Stimulated activated CD8-positive, alpha-beta memory T cell treated with anti-CD3 and anti-CD28 coated beads, Interleukin-7, amount 100 ng/mL, for 1 hour (primary cell): ENCODE data around the gene TXLNA.
"Not testable (repeated sequence)": the region's sequence is repeated elsewhere in the genome, so short reads cannot be mapped to it uniquely, and the experiment has no call there.

Experiments
- DNase-seq, 2 donors: peaks; one replicate each; pipeline ENCODE4 v3.0.0-alpha.2; 2020; ENCODE audit warnings: low read depth in 2 of 2

TXLNA gene

DNA sequence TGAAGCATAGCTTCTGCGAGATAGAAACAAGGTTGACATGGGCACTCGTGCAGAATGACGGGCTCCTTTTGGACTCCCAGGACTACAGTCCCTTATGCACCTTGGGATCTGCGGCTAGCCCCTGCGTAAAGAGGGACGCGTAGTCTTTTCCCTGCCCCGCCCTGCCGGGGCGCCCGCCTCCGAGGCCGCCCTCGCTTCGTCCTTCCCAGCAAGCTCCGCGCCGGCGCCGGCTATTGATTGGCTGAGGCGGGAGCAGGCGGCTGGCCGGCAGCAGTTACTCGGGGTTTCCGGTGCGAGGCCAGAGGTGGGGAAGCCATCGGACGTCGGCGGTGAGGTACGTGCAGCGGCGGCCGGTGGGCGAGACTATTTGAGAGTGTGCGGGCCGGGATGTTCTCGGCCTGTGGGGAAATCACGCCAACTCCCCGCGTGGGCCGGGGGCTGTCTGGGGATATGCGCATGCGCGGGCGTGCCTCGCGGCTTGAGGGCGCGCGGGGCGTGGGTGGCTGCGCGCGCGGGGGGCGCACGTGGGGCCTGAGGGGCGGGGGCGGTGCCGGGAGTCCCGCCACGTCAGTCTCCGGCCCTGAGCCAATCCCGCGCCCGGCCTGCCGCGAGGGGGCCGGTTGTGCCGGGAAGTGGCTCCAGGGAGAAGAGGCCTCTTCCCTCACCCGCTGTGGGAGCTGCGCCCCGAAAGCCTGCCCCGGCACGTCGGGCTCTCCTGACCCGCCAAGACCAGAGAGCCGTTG is at the start of gene TXLNA:
Gene TXLNA, plus strand, starts transcription at position 233 of the 743 bp plus-strand sequence. CDS start 671 bp downstream, outside the sequence.
- DNase-seq = peak; percentile 73 to 74

DNA sequence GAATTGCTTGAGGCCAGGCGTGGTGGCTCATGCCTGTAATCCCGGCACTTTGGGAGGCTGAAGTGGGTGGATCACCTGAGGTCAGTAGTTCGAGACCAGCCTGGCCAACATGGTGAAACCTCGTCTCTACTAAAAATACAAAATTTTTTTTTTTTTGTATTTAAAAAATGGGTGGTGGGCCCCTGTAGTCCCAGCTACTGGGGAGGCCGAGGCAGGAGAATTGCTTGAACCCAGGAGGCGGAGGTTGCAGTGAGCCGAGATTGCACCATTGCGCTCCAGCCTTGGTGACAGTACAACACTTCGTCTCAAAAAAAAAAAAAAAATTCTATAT is 45.6 kb upstream of the TXLNA start:
- DNase-seq = not testable (repeated sequence)

GRCh38 chr1:32137111-32137510 is 42.4 kb upstream of the TXLNA start:
- no peak for DNase-seq

GRCh38 chr1:32138965-32139364 is 40.5 kb upstream of the TXLNA start:
- DNase-seq = no peak

DNA sequence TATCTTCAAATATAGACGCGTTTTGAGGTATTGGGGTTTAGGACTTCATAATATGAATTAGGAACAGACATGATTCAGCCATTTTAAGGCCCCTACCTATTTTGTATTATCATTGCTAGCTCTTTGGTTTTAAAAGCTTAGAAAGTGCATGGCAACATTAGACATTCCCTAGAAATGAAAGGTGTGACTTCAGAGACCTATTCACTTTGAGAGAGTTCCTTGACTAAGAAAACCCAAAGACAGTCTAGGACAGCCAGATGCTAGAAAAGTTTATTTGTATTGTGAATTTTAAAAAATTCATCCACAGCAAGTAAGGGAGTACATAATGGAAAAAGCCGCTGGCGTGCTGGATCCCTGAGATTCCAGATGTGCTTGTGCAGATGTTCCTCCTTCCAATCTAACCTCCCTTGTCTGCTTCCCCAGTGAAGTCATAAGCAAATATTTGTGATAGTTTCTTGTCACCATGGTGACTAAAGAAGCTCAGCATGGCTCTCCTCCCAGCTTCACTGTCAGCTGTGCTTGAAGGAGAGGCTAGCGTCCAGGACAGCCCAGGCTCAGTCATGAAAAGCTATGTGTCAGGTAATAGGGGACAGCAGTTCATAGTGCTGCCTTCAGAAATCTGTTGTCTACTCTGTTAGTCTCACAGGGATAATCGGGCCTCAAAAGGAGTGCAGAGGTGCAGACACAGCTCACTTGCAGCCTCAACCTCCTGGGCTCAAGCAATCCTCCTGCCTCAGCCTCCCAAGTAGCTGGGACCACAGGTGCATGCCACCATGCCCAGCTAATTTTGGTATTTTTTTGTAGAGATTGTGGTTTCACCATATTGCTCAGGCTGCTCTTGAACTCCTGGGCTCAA is 36.8 kb upstream of the TXLNA start:
- no peak for DNase-seq

DNA sequence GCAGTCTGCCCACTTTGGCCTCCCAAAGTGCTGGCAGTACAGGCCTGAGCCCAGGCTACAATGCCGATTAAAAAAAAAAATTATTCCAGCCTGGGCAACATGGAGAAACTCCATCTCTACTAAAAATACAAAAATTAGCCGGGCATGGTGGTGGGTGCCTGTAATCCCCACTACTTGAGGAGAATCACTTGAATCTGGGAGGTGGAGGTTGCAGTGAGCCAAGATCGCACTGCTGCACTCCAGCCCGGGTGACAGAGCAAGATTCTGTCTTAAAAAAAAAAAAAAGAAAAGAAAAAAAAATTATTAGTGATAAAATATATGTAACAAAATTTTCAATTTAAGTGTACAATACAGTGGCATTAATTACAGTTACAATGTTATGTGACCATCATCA is 36.2 kb upstream of the TXLNA start:
- DNase-seq = not testable (repeated sequence)

- no peak for DNase-seq
Measured at GRCh38 chr1:32144033-32144432, 35.4 kb upstream of the TXLNA start.

- DNase-seq = not testable (repeated sequence)
Measured at GRCh38 chr1:32147799-32148198, 31.7 kb upstream of the TXLNA start.

DNA sequence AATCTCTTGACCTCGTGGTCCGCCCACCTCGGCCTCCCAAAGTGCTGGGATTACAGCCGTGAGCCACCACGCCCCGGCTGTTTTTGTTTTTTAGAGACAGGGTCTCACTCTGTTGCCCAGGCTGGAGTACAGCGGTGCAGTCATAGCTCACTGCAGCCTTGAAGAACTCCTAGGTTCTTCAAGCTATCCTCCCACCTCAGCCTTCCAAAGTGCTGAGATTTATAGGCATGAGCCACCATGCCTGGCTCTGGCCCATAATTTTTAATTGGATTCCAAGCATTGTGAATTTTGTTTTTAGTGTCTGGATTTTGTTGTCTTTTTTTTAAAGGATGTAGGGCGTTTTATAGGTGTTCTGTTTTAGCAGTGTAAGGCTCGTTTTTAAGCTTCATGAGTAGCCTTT is 28.6 kb upstream of the TXLNA start:
- DNase-seq = no peak

DNA sequence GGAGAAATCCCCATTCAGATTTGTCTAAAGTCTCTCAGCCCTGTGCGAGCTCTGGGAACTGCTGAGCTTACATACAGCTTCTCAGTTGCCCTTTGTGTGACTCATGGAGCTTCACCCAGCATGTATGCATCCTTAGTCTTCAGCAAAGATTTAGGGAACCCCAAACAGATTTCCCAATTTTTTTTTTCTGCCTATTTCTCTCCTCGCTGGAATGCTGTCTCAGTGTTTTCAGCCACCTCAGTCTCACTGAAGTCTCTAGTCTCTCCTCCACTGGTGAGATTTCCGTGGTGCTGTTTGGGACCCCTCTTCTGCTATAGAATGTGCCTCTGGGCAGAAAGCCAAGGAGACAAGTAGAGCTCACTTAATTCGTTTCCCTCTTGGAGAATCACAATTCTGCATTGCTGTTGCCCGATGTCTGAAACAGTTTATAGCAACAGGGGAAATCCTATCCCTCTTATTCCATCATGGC is 28.1 kb upstream of the TXLNA start:
- no peak for DNase-seq

DNA sequence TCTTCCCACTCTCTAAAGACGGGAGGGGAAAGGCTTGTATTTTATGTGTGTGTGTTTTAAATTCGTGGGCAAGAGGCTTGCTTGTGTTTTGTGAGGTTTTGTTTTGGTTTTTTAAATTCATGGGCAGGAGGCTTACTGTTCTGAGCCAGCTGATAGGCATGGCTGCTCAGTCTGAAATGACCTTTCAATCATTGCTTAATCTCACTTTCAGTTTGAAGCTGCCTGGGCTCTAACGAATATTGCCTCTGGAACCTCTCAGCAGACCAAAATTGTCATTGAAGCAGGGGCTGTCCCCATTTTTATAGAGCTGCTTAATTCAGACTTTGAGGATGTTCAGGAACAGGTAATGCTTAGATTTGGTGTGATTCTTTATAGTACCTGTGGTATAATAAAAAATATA is 20.3 kb upstream of the TXLNA start:
- no peak for DNase-seq

DNA sequence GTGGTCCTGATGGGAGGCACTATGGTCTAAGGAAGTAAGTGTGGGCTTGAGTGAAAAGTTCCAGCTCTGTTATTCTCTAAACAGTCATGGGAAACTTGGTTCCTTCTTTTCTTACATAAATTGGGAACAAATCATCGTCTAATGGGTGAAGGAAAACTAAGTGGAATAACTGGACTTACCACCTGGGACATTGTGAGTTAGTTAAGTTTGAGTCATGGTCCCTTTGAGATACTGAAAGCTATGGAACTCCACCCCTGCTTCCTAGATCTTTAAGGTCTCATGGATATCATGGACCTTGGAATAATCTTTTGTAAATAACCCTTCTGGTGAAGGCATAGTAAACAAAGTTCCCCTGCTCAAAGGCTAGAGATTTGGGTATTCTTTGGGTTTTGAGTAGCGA is 16.1 kb upstream of the TXLNA start:
- no peak for DNase-seq

- not testable (repeated sequence) for DNase-seq
Measured at GRCh38 chr1:32165633-32166032, 13.8 kb upstream of the TXLNA start.

DNA sequence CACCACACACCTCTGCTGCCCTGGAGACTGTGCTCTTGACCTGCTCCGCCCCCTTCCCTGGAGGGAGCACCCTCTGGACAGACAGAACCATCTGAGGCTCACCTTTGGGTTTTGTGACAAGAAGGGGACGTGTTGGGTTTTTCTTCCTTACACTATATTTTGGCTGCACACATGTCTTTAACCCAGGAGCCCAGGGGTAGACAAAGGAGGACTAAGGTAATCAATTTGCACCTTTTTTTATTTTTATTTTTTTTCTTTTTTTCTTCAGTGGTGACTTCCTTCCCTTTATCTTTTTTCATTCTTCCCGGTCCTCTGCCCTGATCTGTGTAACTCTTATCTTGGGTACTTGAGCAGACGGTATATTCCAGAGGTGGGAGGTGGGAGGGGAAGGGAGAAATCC is 8.5 kb upstream of the TXLNA start:
- DNase-seq = no peak

- DNase-seq = no peak
Measured at GRCh38 chr1:32172621-32173245, 6.7 kb upstream of the TXLNA start.

- no peak for DNase-seq
Measured at GRCh38 chr1:32178380-32179192, 889 bp upstream of the TXLNA start.

GRCh38 chr1:32179193-32179442 is 357 bp upstream of the TXLNA start:
- no peak for DNase-seq

GRCh38 chr1:32180186-32181060 is 948 bp downstream of the TXLNA start:
- no peak for DNase-seq

GRCh38 chr1:32181065-32181464 is 1.6 kb downstream of the TXLNA start:
- no peak for DNase-seq

- DNase-seq = no peak
Measured at GRCh38 chr1:32181563-32181962, 2.1 kb downstream of the TXLNA start.

- DNase-seq = no peak
Measured at GRCh38 chr1:32182060-32182459, 2.6 kb downstream of the TXLNA start.
